ENCODE data around the gene AKR1C2.
"Not testable (repeated sequence)": the region's sequence is repeated elsewhere in the genome, so short reads cannot be mapped to it uniquely, and the experiment has no call there.

- TF ChIP-seq, protein P1, sequence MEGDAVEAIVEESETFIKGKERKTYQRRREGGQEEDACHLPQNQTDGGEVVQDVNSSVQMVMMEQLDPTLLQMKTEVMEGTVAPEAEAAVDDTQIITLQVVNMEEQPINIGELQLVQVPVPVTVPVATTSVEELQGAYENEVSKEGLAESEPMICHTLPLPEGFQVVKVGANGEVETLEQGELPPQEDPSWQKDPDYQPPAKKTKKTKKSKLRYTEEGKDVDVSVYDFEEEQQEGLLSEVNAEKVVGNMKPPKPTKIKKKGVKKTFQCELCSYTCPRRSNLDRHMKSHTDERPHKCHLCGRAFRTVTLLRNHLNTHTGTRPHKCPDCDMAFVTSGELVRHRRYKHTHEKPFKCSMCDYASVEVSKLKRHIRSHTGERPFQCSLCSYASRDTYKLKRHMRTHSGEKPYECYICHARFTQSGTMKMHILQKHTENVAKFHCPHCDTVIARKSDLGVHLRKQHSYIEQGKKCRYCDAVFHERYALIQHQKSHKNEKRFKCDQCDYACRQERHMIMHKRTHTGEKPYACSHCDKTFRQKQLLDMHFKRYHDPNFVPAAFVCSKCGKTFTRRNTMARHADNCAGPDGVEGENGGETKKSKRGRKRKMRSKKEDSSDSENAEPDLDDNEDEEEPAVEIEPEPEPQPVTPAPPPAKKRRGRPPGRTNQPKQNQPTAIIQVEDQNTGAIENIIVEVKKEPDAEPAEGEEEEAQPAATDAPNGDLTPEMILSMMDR (IDR thresholded peaks at IDR 0.05; ENCODE audit: low read depth, low read length, poor library complexity, severe bottlenecking) = not testable (repeated sequence)
- TF ChIP-seq EZH2phosphoT487 (IDR thresholded peaks at IDR 0.05; ENCODE audit: borderline replicate concordance, low read length) = not testable (repeated sequence)
These were observed 5.3 kb upstream of the AKR1C2 start for GRCh38 chr10:5008857-5009548.

Measured in DOHH2 (cell line).